Skeletal muscle cell (primary cell): ENCODE measurements around the gene GSKIP.

Experiments used
- DNase-seq: peaks from one replicate; pipeline ENCODE4 v3.0.0-alpha.2; 2010; ENCODE audit warnings: low read depth
- H3K4me3 ChIP-seq: 2 replicates; pipeline ENCODE4 v1.5.1; 2011; ENCODE audit warnings: low read depth, mild to moderate bottlenecking, control low read depth, low read length, moderate library complexity

GSKIP gene

DNA sequence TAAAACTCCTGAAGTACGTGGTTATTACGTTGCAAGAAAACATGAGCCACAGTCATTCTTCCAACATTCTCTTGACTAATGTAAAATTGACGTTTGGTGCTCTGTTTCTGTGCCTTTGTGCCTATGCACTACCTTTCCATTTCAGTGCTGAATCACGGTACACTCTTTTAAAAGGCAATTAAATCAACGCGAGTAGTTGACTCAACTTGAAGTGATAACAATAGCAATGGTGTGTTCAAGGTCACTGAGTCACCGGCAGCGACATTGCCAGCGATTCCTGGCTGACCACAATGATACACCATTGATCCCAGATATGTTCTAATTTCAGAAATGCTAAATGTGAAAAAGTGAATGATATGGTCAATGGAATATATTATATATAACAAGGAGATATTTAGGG lies 46.4 kb downstream of the GSKIP start:
- no peak for DNase-seq
- no peak overlapping the region for H3K4me3 ChIP-seq

DNA sequence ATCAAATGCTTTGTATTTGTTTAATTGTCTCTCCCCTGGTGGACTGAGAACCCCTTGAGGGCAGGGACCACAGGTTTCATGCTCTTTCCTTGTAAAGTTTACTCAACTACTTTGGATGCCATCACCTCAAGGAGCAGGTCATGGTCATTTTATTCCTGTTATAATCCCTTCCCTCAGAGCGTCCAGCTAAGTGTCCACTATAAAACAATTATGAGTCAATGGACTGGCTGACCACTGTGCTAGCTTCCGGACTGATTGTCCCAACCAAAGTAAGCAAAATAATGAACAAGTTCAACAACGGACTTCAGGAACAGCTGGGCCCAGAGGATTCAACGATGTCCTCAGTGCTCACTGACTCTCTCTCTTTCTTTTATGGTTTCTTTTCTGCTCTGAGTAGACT lies 46.8 kb downstream of the GSKIP start:
- no peak for DNase-seq
- H3K4me3 ChIP-seq = no peak overlapping the region

DNA sequence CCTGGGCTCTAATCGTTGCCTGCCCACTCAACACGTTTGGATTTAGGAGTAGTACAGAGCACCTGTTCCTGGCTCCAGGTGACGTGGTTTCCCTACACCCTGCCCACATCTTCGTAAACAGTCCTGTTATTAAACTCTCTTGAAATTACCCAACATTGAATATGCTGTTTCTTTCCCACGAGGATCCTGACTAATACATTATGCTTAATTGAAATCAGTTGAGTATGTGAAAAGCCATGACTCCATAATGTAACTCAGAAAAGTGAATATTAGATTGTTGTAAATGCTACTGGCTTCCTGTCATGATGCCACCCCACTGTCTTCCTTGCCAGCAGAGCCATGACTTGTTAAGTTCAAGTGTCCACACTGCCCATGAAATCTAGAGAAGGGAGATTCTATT lies 50.2 kb downstream of the GSKIP start:
- DNase-seq = no peak
- no peak overlapping the region for H3K4me3 ChIP-seq

DNA sequence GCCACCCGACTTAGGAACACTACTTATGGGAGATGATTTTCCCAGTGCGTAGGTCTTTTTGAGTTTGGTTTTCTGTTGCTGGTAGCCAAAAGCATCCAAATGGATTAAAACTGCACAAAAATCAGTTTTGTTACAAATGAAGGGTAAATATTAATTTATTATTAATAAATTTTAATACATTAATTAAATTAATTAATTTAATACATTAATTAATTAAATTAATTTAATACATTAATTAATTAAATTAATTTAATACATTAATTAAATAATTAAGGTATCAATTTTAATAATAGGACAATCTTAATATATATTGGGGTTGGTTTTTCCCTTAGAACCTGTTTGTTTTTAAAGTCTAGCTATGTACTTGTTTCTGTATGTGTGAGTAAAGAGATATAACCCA lies 52.2 kb downstream of the GSKIP start:
- no peak for DNase-seq
- no peak overlapping the region for H3K4me3 ChIP-seq

DNA sequence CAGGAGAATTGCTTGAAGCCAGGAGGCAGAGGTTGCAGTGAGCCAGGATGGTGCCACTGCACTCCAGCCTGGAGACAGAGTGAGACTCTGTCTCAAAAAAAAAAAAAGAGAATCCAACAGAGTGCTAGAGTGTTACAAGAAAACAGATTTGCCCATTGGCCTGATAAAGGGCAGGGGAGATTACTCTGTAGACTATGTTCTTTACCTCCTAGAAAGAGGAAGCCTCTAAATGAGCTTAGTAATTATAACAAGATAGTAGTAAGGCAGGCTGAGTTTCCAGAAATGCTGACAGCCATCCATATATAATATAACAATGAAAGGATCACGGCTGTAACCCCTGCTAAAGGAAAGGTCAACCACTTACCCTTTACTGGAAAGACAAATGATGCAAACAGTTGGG lies 53.0 kb downstream of the GSKIP start:
- no peak overlapping the region for H3K4me3 ChIP-seq
- DNase-seq = no peak

DNA sequence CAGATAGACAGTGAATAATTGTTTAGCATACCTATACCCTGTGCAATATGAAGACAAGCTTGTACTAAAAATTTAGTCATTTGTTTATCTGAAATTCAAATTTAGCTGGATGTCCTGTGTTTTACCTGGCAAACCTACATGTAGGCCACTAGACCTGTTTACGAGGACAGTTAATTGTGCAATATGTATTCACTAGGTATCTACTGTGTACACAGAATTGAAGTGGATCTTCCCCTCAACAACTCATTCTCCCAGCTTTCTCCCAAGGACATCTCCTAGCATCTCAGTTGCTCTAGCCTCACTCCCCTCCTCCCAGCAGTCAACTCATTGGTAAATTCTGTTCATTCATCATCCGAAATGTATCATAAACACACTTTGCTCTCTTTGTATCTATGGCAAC lies 53.9 kb downstream of the GSKIP start:
- no peak for DNase-seq
- no peak overlapping the region for H3K4me3 ChIP-seq

GRCh38 chr14:96418075-96418474 lies 54.7 kb downstream of the GSKIP start:
- DNase-seq = no peak
- H3K4me3 ChIP-seq = no peak overlapping the region

DNA sequence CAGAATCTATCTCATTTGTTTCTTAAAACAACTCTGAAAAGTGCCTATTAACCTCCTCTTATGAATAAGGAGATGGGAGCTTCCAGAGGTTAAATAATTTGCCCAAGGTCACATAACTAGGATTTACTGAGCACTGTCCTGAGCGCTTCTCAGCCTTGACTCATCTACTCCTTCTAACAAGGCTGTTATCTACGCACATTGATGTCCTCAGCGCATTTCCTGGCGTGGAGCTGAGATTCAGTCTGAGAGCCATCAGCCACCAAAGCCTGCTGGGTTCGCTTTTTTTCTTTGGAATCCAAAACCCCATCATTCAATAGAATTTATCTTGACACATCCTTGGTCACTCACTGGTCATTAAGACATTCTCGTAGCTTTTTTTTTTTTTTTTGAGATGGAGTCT lies 57.9 kb downstream of the GSKIP start:
- no peak for DNase-seq
- H3K4me3 ChIP-seq = no peak overlapping the region

GRCh38 chr14:96422992-96423391 lies 59.7 kb downstream of the GSKIP start:
- no peak for DNase-seq
- H3K4me3 ChIP-seq = no peak overlapping the region

DNA sequence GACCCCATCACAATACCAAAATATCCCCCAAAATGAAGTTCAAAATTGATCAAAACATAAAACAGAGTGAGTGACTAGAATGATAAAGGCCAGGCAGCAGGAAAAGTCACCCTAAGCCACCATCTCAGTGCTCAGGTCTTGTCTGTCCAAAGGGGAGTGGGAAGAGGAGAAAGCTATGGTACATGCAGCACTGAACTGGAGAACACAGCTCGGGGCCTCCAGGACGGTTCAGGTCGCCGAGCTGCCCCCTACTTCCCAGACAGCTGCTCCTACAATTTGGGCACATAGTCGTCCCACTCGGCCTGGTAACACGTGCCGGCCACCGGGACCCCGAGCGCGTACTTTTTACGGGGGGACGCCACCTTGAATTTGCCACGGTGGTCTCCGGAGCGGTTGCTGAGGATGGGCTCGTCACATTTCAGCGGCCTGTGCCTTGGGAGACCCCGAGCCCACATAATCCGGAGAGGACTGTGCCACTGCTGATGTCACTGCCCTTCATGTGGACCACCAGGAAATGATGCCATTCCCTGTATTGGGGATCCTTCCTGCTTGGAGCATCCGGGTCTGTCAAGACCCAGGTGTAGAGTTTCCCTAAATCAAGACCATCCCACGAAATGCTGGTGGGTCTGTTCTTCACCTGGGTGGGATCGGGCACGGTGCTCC lies 60.3 kb downstream of the GSKIP start:
- no peak for DNase-seq
- H3K4me3 ChIP-seq = peak overlapping the region; percentile 41

DNA sequence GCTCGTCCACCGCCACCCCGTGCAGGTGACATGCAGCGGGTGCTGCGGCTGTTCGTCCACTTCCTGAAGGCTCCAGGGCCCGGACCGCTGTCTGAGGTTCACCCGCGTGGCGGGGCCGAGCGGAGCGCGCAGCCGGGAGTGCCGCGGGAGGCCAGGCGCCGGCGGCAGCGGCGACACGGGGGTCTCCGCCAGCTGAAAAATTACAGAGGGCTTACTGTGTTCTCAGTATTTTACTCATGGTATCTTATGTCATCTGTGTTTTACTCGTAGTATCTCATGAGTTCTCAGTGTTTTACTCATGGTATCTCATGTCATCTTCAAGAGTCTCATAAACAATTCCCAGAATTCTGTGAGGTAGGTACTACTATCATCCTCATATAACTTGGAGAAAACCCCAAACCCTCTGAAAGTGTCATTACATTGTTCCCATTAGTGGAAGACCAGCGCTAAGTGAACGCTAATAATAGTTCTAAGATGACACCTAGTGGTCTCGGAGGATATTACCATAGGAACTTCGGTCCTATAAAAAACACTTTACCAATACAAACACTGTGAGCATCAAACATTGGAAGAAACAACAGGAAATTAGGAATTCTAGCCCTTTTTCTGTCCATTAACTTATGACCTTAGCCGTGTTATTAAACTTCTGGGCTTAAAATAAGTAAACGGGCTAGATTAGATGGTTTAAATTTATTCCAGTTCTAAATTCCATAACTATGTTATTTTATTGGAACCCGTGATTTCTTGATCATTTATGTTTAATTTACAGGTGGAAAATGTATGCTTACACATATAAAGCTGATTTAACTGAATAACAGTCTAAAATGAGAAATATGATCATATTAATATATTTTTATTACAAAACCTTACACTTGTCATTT lies 61.0 kb downstream of the GSKIP start:
- peak; percentile 22 for DNase-seq
- peak overlapping the region; percentile 41 for H3K4me3 ChIP-seq

GRCh38 chr14:96434040-96434439 lies 70.7 kb downstream of the GSKIP start:
- DNase-seq = no peak
- H3K4me3 ChIP-seq = no peak overlapping the region
